GM18511 (cell line): ENCODE measurements around the gene LDAH.

Experiments used
- ATAC-seq: cut with Tn5 transposase; IDR thresholded peaks from one replicate; pipeline ENCODE4 v1.9.1; 2021; ENCODE audit warnings: mild to moderate bottlenecking, moderate library complexity; ENCODE audit not compliant: unreplicated experiment

Gene LDAH

DNA sequence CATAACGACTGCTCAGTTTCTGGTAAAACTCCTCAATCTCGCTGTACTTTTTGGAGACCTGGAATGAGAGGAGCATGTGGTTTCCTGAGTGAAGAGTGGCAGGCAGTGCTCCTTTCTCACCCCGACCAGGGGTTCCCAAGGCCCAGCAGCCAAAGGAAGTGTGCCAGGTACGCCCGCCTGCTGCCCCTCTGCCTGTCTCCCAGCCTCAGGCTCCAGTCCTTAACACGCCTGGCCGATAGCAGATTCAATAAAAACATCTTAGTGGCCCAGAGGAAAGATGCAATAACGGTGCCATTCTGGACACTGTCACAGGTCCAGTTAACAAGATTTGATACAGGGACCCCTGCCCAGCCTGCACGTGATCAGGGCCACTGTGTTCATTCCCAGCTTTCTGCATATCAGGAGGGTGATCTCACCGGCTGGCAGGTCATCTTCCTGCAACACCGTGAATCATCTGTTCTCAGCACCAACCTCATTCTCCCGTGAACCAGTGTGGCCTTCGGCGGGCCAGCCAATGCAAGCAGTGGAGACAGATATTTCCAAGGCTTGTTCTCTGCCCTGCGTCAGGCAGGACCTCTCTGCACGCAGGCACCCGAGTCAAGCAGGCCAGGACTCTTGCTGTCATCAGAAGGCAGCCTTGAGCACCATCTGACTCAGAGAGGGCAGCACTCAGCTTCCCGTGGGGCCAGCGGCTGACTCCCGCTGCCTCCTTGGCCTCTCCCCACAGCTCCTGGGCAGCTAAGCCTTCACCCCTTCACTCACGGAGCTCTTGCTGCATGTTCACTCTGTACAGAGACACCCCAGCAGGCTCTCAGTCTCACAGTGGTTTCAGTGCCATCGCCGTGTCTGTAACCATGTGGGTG, 181.5 kb downstream of the LDAH start:
- no peak for ATAC-seq

DNA sequence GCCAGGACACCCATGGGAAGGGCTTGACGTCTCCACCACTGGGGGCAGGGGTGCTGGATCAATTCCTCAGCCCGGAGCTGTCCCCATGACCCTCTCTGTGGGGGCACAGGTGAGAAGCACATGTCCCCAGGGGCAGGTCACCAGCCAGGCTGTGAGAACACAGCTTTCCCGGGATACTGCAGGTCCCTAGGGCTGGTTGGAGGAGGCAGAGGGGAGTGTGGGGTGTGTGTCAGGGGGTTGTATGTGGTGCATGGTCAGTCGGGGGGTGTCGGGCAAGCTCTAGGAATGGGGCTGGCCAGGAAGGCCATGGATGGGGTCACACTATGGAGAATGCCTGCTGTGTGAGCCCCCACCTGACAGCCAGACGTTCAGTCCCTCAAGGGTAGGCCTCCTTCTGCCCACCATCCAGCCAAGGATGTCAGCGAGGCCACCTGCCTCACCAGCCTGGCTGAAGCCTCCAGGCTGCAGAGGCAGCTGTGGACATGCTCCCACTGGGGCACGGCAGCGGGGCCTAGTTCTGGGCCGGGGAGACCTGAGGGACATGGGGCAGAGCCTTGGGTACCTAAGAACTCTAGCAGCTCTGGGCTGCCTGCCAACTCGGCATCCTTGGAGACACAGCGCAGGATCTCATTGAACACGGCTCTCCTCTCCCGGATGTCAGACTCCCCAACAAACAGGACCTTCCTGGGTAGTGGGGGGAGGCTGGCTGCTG, 182.3 kb downstream of the LDAH start:
- no peak for ATAC-seq

DNA sequence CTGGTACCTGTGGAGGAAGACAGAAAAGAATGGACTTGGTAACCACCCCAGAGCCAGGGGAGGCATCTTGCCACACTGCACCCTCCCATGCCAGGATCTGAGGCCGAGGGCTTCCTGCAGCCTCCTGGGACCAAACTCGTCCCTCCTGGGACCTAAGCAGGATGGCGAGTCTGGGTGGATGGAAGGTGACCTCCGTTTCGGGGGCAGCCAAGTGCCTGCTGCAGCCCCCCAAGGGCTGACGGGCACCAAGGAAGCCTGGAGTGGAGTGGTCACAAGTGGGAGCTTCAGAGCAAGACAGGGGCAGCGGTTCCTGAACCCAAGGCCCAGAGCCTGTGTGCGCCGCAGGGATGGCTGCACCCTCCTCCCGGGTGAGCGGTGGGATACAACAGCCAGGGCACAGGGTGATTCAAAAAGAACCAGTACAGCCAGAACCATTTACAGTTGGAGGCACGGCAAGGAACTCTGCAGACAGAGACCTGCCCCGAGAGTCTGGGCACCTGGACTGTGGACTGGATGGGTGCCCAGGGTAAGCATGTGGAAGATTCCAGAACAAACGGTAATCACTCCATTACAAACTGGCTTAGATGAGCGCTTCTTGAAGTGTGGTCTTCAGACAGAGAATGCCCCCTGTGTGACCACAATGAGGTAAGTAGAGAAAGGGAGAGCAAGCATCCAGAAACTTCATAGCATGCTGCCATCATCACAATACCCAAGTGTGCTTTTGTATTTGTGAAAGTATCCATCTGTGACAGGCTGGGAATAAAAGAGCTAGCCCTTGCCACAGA, 184.1 kb downstream of the LDAH start:
- ATAC-seq: no peak

DNA sequence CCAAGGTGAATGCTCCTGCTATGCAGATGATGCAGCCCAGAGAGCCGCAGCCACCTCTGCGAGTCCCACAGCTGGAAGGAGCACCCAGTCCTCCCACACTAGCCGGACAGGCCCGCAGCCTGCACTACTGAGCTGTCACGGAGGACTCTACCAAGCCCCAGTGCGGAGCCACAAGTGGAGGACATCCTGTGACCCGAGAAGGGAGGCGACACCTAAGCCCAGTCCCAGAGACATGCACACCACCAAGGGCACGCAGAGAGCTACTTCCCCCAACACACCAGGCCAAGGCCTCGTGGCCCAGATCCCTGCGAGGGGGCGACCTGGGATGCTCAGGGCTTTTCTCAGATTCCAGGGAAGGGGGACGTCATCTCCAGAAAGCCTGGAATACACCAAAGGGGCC, 184.9 kb downstream of the LDAH start:
- no peak for ATAC-seq

DNA sequence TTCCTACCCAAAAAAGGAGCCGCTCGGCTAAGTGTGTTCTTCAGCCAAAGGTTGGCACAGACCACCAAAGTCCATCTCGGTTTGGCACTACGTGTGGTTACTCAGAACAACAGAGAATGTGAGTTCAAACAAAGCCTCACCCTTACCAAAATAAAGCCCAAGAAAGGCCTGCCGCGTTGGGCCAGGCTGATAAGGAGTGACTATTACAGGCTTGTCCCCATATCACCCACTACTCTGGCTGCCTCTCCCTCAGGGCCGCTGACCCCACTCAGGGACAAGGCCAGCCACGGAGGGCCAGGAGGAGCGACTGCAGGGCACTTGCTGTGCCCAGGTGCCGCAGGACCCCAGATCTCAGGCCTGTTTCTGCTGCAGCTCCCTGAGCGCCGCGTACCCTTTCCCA, 185.8 kb downstream of the LDAH start:
- no peak for ATAC-seq

DNA sequence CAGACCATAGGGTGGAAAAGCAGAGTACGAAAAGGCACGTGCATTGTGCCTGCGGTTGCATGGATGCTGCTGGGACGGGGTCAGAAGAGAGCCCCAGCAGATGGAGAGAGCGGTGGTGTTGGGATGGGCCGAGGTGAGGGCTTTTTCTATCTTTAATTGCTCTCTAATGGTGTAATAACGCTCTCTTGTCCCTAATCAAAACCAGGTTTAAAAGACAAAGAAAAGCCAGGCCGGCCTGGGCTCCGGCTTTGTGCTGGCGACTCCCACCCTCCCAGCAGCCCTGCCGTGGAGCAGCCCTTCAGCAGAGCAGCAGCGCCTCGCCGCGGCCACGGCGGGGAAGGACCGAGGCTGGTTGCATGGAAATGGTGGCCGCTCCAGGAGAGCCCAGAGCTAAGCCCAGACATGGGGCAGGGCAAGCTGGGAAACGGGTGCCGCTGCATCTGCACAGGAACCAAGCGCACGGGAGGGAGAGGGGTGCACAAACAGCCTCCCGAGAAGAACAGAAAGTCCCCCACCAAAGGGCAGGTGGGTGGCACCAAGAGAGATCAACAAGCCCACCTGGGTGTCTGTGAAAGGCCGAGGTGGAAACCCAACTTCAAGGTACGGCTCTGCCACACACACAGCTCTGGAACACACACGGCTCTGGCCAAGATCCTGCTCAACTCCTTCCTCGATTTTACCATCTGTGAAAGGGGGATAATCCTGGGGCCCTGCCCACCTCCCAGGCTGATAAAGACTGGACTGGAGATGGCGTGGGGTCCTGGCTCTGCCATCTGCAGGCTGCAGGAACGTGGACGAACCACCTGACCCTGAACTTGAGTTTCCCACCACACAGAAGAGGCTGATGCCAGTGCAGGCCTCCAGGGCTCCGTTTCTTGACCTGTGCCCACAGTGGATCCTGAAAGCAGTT, 187.0 kb downstream of the LDAH start:
- peak; percentile 74 for ATAC-seq

DNA sequence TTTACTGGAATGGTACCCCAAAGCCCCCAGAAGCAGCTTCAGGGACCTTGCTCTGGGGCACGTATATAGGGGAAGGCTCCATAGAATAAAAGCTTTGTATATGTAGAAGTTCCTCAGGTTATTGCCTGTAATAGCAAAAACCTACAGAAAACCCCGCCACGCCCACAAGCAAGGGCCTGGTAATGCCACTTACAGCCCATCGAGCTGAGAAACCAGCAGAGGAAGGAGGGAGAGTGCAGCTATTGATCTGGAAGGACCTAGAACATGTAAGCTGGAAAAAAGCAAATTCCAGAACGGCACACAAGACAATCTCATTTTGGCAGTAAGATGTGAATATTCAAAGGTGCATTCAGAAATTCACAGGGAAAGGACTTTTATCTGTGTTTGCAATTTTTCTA, 187.8 kb downstream of the LDAH start:
- ATAC-seq: no peak

DNA sequence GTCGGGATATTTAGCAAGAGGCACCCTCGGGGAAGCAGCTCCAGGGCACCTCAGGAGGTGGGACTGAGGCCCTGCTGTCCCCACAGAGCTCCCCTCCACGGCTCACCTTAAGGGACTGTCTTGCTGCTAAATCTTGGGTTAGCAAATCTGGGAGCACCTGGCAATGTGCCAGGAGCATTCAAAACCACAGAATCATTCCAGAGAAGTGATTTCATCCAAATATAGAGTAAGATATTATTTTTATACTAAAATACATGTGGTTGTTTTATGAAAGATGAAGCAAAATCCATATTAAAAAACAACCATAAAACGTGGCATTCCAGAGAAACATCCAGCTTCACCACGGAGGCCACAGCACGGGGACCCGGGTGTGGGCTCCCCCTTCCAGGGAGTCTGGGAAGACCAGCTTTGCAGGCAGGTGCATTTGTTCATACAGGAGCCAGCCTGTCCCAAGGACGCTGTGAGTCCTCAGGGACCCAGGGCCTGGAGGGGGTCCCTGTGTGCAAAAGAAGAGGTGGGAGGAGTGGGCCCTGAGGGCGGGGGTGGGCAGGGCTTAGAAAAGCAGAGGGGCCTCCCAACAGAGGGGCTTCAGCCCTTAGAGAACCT, 188.3 kb downstream of the LDAH start:
- ATAC-seq: no peak
